Measurements from ENCODE around the gene SLC35F1. TPM values are rescaled to one million over a fixed set of nuclear protein-coding genes. Genes with fewer than 3 reads are reported as not detected.
"Not testable (repeated sequence)": the region's sequence is repeated elsewhere in the genome, so short reads cannot be mapped to it uniquely, and the experiment has no call there.

SLC35F1 gene
- total and polyA plus RNA-seq, 2 donors: 0.14 TPM

DNA sequence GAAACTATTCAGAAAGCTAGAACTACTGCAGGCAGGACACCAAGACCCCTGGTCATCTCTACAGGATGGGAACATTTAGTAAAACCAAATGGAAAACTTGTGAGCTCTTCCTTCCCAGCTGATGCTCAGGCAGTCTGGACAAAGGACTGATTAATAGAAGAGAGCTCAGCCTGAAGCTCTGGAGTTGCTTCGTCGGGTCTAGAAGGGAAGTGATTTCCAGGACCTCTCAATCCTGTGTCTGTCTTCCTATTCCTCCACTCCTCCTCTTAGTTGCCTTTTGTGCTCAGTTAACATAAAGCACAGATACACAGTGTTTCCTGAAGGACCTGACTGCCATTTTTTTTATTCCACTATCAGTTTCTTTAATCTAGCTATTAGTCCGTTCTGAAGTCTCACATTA, 54.2 kb downstream of the SLC35F1 start:
- Histone ChIP-seq H3K36me3 (ENCODE audit: control insufficient read depth in 2 of 2, insufficient read depth in 2 of 2, low read length in 1 of 2) (no peaks in the 10 kb centered on the region), H3K27ac (ENCODE audit: low read depth in 1 of 2, low read length in 1 of 2) (no peak overlapping the region), H3K27me3 (ENCODE audit: control insufficient read depth in 2 of 2, insufficient read depth in 1 of 2, low read length in 1 of 2) (no peaks in the 10 kb centered on the region), H3K9me3 (ENCODE audit: control insufficient read depth in 2 of 2, insufficient read depth in 1 of 2, low read length in 1 of 2) (peaks cover 0 to 6% of the 10 kb centered on the region in 2 donors), H3K4me3 (ENCODE audit: low read length in 2 of 2) (no peak overlapping the region), H3K4me1 (ENCODE audit: control insufficient read depth in 2 of 2, insufficient read depth in 2 of 2, low read length in 2 of 2) (no peaks in the 10 kb centered on the region)
- 93% methylated on average over 3 of the region's 3 CpGs for WGBS
- DNase-seq (ENCODE audit: low read depth in 6 of 9, low spot score in 9 of 9): no peak

GRCh38 chr6:117965763-117966162, 58.7 kb downstream of the SLC35F1 start:
- H3K4me3 ChIP-seq (ENCODE audit: low read length in 2 of 2); H3K36me3 ChIP-seq (ENCODE audit: control insufficient read depth in 2 of 2, insufficient read depth in 2 of 2, low read length in 1 of 2); H3K27me3 ChIP-seq (ENCODE audit: control insufficient read depth in 2 of 2, insufficient read depth in 1 of 2, low read length in 1 of 2); H3K4me1 ChIP-seq (ENCODE audit: control insufficient read depth in 2 of 2, insufficient read depth in 2 of 2, low read length in 2 of 2); DNase-seq (ENCODE audit: low read depth in 6 of 9, low spot score in 9 of 9); H3K27ac ChIP-seq (ENCODE audit: low read depth in 1 of 2, low read length in 1 of 2); H3K9me3 ChIP-seq (ENCODE audit: control insufficient read depth in 2 of 2, insufficient read depth in 1 of 2, low read length in 1 of 2): not testable (repeated sequence)
- 90% methylated on average over 7 of the region's 7 CpGs for WGBS

DNA sequence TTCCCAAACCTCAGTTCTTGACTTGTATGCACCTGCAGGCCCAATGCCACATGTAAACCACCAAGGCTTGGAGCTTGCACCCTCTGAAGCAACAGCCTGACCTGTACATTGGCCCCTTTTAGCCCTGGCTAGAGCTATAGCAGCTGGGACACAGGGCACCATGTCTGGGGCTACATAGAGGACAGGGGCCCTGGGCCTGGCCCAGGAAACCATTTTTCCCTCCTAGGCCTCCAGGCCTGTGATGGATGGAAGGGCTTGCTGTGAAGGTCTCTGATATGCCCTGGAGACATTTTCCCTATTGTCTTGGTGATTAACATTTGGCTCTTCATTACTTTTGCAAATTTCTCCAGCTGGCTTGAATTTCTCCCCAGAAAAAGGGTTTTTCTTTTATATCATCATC, 64.6 kb downstream of the SLC35F1 start:
- H3K36me3 ChIP-seq (ENCODE audit: control insufficient read depth in 2 of 2, insufficient read depth in 2 of 2, low read length in 1 of 2): no peaks in the 10 kb centered on the region
- no peak overlapping the region for H3K4me3 ChIP-seq (ENCODE audit: low read length in 2 of 2)
- no peaks in the 10 kb centered on the region for H3K4me1 ChIP-seq (ENCODE audit: control insufficient read depth in 2 of 2, insufficient read depth in 2 of 2, low read length in 2 of 2)
- H3K27ac ChIP-seq (ENCODE audit: low read depth in 1 of 2, low read length in 1 of 2): no peak overlapping the region
- no peak for DNase-seq (ENCODE audit: low read depth in 6 of 9, low spot score in 9 of 9)
- no peaks in the 10 kb centered on the region for H3K27me3 ChIP-seq (ENCODE audit: control insufficient read depth in 2 of 2, insufficient read depth in 1 of 2, low read length in 1 of 2)
- peaks cover 0 to 8% of the 10 kb centered on the region in 2 donors for H3K9me3 ChIP-seq (ENCODE audit: control insufficient read depth in 2 of 2, insufficient read depth in 1 of 2, low read length in 1 of 2)

DNA sequence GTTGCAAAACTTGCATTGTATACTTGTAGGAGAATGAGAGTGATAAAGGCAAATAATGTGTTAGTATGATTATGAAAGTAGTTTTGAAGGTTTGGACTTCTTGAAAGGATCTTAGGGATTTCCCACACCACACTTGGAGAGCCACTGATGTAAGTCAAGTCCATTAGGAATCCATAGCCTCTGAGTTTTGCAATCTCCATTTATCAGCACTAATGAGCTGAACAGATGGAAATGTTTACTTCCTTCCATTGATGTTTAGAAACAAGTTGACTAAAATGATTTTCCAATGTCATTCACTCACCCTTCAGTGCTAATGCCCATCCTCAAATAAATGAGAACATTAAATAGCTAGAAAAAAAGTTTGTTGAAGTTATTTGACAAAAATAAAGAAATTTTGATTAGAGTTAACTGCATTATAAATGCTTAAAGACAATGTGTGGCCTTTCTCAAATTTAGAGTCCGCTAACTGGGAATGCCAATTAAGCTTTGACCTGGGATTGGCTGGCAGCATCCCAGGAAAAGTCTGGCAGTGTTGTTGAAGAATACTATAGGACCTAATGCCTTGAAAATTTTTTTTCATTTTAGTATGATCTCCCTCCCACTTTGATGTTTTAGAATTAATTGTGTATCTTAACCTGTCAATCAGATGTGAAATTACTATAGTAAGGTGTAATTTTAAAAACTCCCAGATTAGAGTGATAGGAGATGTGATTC, 68.0 kb downstream of the SLC35F1 start:
- no peaks in the 10 kb centered on the region for H3K4me1 ChIP-seq (ENCODE audit: control insufficient read depth in 2 of 2, insufficient read depth in 2 of 2, low read length in 2 of 2)
- H3K27me3 ChIP-seq (ENCODE audit: control insufficient read depth in 2 of 2, insufficient read depth in 1 of 2, low read length in 1 of 2): no peaks in the 10 kb centered on the region
- no peaks in the 10 kb centered on the region for H3K36me3 ChIP-seq (ENCODE audit: control insufficient read depth in 2 of 2, insufficient read depth in 2 of 2, low read length in 1 of 2)
- H3K9me3 ChIP-seq (ENCODE audit: control insufficient read depth in 2 of 2, insufficient read depth in 1 of 2, low read length in 1 of 2): peaks cover 0 to 8% of the 10 kb centered on the region in 2 donors
- 95% methylated on average over 1 of the region's 1 CpG for WGBS
- no peak overlapping the region for H3K27ac ChIP-seq (ENCODE audit: low read depth in 1 of 2, low read length in 1 of 2)
- H3K4me3 ChIP-seq (ENCODE audit: low read length in 2 of 2): no peak overlapping the region
- DNase-seq (ENCODE audit: low read depth in 6 of 9, low spot score in 9 of 9): no peak

- Histone ChIP-seq H3K9me3 (ENCODE audit: control insufficient read depth in 2 of 2, insufficient read depth in 1 of 2, low read length in 1 of 2) (peaks cover 0 to 5% of the 10 kb centered on the region in 2 donors), H3K4me1 (ENCODE audit: control insufficient read depth in 2 of 2, insufficient read depth in 2 of 2, low read length in 2 of 2) (no peaks in the 10 kb centered on the region), H3K27ac (ENCODE audit: low read depth in 1 of 2, low read length in 1 of 2) (no peak overlapping the region), H3K27me3 (ENCODE audit: control insufficient read depth in 2 of 2, insufficient read depth in 1 of 2, low read length in 1 of 2) (no peaks in the 10 kb centered on the region), H3K36me3 (ENCODE audit: control insufficient read depth in 2 of 2, insufficient read depth in 2 of 2, low read length in 1 of 2) (no peaks in the 10 kb centered on the region), H3K4me3 (ENCODE audit: low read length in 2 of 2) (no peak overlapping the region)
- DNase-seq (ENCODE audit: low read depth in 6 of 9, low spot score in 9 of 9): peak in 6 of 9 donors; percentile 4 to 53 (median 10)
- 10% methylated on average over 2 of the region's 2 CpGs for WGBS
Measured at GRCh38 chr6:117976030-117976651, 69.1 kb downstream of the SLC35F1 start.

DNA sequence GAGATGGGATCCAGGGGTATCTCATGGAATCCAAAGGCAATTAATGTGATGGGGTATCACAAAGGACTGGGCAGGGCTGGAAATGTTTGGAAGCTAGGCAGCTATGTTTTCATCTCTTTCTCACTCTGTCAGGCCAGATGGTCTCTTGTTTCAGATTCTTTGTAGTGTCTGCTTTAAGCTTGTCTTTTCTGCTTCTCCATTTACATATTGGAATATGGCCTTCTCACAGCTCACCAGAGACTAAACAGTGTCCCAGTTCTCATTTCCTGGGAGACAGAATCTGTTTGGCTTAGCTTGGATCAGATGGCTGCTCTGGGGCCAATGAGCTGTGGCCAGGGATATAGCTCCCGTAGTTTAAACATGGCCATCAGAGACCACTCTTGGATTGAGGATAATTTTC, 78.9 kb downstream of the SLC35F1 start:
- Histone ChIP-seq H3K27ac (ENCODE audit: low read depth in 1 of 2, low read length in 1 of 2) (no peak overlapping the region), H3K4me3 (ENCODE audit: low read length in 2 of 2) (no peak overlapping the region), H3K9me3 (ENCODE audit: control insufficient read depth in 2 of 2, insufficient read depth in 1 of 2, low read length in 1 of 2) (peaks cover 0 to 1% of the 10 kb centered on the region in 2 donors), H3K4me1 (ENCODE audit: control insufficient read depth in 2 of 2, insufficient read depth in 2 of 2, low read length in 2 of 2) (no peaks in the 10 kb centered on the region), H3K27me3 (ENCODE audit: control insufficient read depth in 2 of 2, insufficient read depth in 1 of 2, low read length in 1 of 2) (no peaks in the 10 kb centered on the region), H3K36me3 (ENCODE audit: control insufficient read depth in 2 of 2, insufficient read depth in 2 of 2, low read length in 1 of 2) (no peaks in the 10 kb centered on the region)
- WGBS: 97% methylated on average over 1 of the region's 1 CpG
- DNase-seq (ENCODE audit: low read depth in 6 of 9, low spot score in 9 of 9): no peak

GRCh38 chr6:117986396-117986795, 79.3 kb downstream of the SLC35F1 start:
- peaks cover 0 to 1% of the 10 kb centered on the region in 2 donors for H3K9me3 ChIP-seq (ENCODE audit: control insufficient read depth in 2 of 2, insufficient read depth in 1 of 2, low read length in 1 of 2)
- H3K4me1 ChIP-seq (ENCODE audit: control insufficient read depth in 2 of 2, insufficient read depth in 2 of 2, low read length in 2 of 2): no peaks in the 10 kb centered on the region
- H3K27me3 ChIP-seq (ENCODE audit: control insufficient read depth in 2 of 2, insufficient read depth in 1 of 2, low read length in 1 of 2): no peaks in the 10 kb centered on the region
- DNase-seq (ENCODE audit: low read depth in 6 of 9, low spot score in 9 of 9): no peak
- no peak overlapping the region for H3K27ac ChIP-seq (ENCODE audit: low read depth in 1 of 2, low read length in 1 of 2)
- WGBS: 92% methylated on average over 4 of the region's 4 CpGs
- no peak overlapping the region for H3K4me3 ChIP-seq (ENCODE audit: low read length in 2 of 2)
- H3K36me3 ChIP-seq (ENCODE audit: control insufficient read depth in 2 of 2, insufficient read depth in 2 of 2, low read length in 1 of 2): no peaks in the 10 kb centered on the region

DNA sequence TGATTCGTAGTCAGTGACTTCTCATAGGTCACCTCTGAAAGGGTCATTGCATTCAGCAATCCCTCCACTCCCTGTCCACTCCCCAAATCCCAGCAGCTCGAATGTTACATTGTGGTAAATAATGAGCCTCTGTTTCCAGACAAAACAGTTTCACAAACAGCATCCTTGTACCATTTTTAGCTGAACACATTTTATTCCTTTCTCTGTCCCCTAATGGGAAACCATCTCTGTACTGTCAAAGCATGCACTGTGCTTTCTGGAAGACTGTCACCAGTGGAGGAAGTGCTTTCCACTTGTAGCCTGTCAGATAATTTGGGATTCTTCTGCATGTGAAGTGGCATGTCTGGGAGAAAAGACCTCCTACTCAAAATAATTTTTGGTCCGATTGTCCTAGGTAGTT, 82.0 kb downstream of the SLC35F1 start:
- WGBS: 86% methylated on average over 3 of the region's 3 CpGs
- Histone ChIP-seq H3K27me3 (ENCODE audit: control insufficient read depth in 2 of 2, insufficient read depth in 1 of 2, low read length in 1 of 2) (no peaks in the 10 kb centered on the region), H3K9me3 (ENCODE audit: control insufficient read depth in 2 of 2, insufficient read depth in 1 of 2, low read length in 1 of 2) (peaks cover 0 to 1% of the 10 kb centered on the region in 2 donors), H3K4me3 (ENCODE audit: low read length in 2 of 2) (no peak overlapping the region), H3K36me3 (ENCODE audit: control insufficient read depth in 2 of 2, insufficient read depth in 2 of 2, low read length in 1 of 2) (no peaks in the 10 kb centered on the region), H3K4me1 (ENCODE audit: control insufficient read depth in 2 of 2, insufficient read depth in 2 of 2, low read length in 2 of 2) (no peaks in the 10 kb centered on the region), H3K27ac (ENCODE audit: low read depth in 1 of 2, low read length in 1 of 2) (no peak overlapping the region)
- no peak for DNase-seq (ENCODE audit: low read depth in 6 of 9, low spot score in 9 of 9)

DNA sequence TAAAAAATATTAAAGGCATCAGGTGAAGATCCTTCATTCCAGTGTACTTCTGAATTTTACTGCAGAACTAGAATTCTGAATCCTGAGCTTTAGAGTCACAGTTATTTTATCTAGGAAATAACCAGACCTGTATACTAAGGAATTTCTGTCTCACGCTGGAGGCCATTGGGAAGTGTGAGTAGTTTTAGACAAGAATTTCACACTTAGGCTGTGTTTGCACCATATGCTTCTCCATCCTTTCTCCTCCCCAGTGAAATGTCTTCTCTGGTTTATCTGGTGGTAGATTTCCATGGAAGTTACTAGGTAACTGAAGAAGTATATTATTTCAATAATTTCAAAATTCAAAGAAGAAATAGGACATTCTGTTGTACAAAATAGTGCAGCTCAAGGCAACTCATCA, 83.1 kb downstream of the SLC35F1 start:
- Histone ChIP-seq H3K36me3 (ENCODE audit: control insufficient read depth in 2 of 2, insufficient read depth in 2 of 2, low read length in 1 of 2) (no peaks in the 10 kb centered on the region), H3K27me3 (ENCODE audit: control insufficient read depth in 2 of 2, insufficient read depth in 1 of 2, low read length in 1 of 2) (no peaks in the 10 kb centered on the region), H3K9me3 (ENCODE audit: control insufficient read depth in 2 of 2, insufficient read depth in 1 of 2, low read length in 1 of 2) (peaks cover 0 to 1% of the 10 kb centered on the region in 2 donors), H3K4me3 (ENCODE audit: low read length in 2 of 2) (no peak overlapping the region), H3K4me1 (ENCODE audit: control insufficient read depth in 2 of 2, insufficient read depth in 2 of 2, low read length in 2 of 2) (no peaks in the 10 kb centered on the region), H3K27ac (ENCODE audit: low read depth in 1 of 2, low read length in 1 of 2) (no peak overlapping the region)
- no peak for DNase-seq (ENCODE audit: low read depth in 6 of 9, low spot score in 9 of 9)
- 83% methylated on average over 1 of the region's 1 CpG for WGBS

All from thymus (tissue), 11 donors.